Stimulated activated naive CD8-positive, alpha-beta T cell treated with anti-CD3 and anti-CD28 coated beads, Interleukin-15, amount 100 ng/mL, for 72 hours (primary cell): ENCODE data around the gene MKI67.

Experiments used
- ATAC-seq: fragments of 150-1000 bp; cut with Tn5 transposase; 2 replicates; pipeline ENCODE4 v1.10.0; 2021; ENCODE audit warnings: mild to moderate bottlenecking, moderate library complexity
- DNase-seq, 2 donors: peaks; one replicate each; pipeline ENCODE4 v3.0.0; 2021 to 2022
- H3K27ac Mint-ChIP-seq, 2 donors: one replicate each; pipeline ENCODE4 v1.8.0; 2022; ENCODE audit warnings: mild to moderate bottlenecking in 2 of 2, mixed read lengths in 2 of 2, moderate library complexity in 2 of 2
- H3K27me3 Mint-ChIP-seq: one replicate; pipeline ENCODE4 v1.8.0; 2022; ENCODE audit warnings: mixed read lengths
- H3K4me1 Mint-ChIP-seq: one replicate; pipeline ENCODE4 v1.8.0; 2022; ENCODE audit warnings: mild to moderate bottlenecking, mixed read lengths
- H3K4me3 Mint-ChIP-seq, 2 donors: one replicate each; pipeline ENCODE4 v1.8.0; 2022; ENCODE audit warnings: mild to moderate bottlenecking in 2 of 2, mixed read lengths in 2 of 2, moderate library complexity in 1 of 2
- H3K9me3 Mint-ChIP-seq, 2 donors: one replicate each; pipeline ENCODE4 v1.8.0; 2022; ENCODE audit warnings: mixed read lengths in 2 of 2

MKI67 gene

GRCh38 chr10:128071417-128071782 lies 54.8 kb downstream of the MKI67 start:
- no peak for DNase-seq
- Mint-ChIP-seq H3K9me3 (peaks cover 4 to 6% of the 10 kb centered on the region in 2 donors), H3K4me3 (no peak overlapping the region), H3K27me3 (no peaks in the 10 kb centered on the region), H3K27ac (no peak overlapping the region), H3K4me1 (peaks cover 18% of the 10 kb centered on the region)
- ATAC-seq, result no peak

DNA sequence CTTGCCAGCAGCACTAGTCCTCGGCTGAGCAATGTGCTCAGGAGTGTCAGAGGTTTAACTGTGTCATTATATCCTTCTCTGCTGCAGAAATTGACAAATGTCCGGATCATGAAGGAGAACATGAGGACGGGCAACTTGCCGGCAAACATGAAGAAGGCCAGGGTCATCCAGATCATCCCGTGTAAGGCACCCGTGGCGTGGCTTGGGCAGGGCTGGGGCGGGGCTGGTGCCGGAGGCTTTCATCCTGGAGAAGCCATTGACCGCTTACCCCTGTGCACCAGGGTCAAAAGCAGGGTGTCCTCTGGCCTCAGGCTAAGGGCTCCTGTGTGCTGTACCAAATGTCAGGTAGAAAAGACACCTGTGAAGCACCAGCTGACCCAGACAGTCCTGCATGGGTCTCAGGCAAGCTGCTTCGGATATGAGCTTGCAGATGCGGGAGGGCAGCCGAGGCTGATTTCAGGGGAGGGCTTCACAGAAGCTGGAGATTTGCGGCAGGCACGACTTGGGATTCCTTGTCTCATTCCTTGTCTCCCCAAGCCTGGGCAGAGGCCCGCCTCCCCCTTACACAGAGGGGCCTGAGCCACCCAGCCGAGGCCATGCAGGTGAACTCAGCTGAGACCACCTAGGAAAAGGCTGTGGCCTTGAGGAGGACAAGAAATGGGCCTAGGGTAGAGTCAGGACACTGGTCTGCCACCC lies 55.4 kb downstream of the MKI67 start:
- Mint-ChIP-seq H3K4me3 (no peak overlapping the region), H3K27me3 (no peaks in the 10 kb centered on the region), H3K9me3 (peaks cover 4 to 6% of the 10 kb centered on the region in 2 donors), H3K27ac (peak overlapping the region in 1 of 2 donors; percentile 19), H3K4me1 (peaks cover 24% of the 10 kb centered on the region)
- DNase-seq, result no peak
- ATAC-seq, result no peak

DNA sequence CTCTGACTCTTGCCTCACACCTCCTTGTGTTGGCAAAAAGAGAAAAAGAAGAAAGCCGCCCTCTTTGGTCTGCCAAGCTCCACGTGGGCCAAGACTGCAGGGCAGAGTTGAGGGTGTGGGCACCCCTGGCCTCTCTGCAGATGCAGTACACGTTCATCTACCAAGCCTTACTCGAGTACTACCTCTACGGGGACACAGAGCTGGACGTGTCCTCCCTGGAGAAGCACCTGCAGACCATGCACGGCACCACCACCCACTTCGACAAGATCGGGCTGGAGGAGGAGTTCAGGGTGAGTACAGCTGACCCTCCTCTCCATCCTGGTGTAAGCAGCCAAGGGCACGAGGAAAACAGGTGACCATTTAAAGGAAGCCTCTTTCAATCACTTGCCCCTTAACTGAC lies 56.1 kb downstream of the MKI67 start:
- Mint-ChIP-seq H3K9me3 (peaks cover 4 to 6% of the 10 kb centered on the region in 2 donors), H3K27me3 (no peaks in the 10 kb centered on the region), H3K27ac (no peak overlapping the region), H3K4me3 (no peak overlapping the region), H3K4me1 (peaks cover 31% of the 10 kb centered on the region)
- ATAC-seq (no peak), DNase-seq (no peak)

GRCh38 chr10:128069351-128070051 lies 56.7 kb downstream of the MKI67 start:
- Mint-ChIP-seq H3K4me3 (no peak overlapping the region), H3K27ac (no peak overlapping the region), H3K27me3 (no peaks in the 10 kb centered on the region), H3K9me3 (peaks cover 4 to 6% of the 10 kb centered on the region in 2 donors), H3K4me1 (peaks cover 37% of the 10 kb centered on the region)
- DNase-seq (peak; percentile 67 to 74), ATAC-seq (peak; percentile 39)

- no peak for DNase-seq
- peaks cover 46% of the 10 kb centered on the region for H3K4me1 Mint-ChIP-seq
- H3K4me3 Mint-ChIP-seq, result no peak overlapping the region
- no peaks in the 10 kb centered on the region for H3K27me3 Mint-ChIP-seq
- ATAC-seq, result no peak
- peaks cover 4 to 6% of the 10 kb centered on the region in 2 donors for H3K9me3 Mint-ChIP-seq
- no peak overlapping the region for H3K27ac Mint-ChIP-seq
Measured at GRCh38 chr10:128068398-128069285, 57.6 kb downstream of the MKI67 start.

DNA sequence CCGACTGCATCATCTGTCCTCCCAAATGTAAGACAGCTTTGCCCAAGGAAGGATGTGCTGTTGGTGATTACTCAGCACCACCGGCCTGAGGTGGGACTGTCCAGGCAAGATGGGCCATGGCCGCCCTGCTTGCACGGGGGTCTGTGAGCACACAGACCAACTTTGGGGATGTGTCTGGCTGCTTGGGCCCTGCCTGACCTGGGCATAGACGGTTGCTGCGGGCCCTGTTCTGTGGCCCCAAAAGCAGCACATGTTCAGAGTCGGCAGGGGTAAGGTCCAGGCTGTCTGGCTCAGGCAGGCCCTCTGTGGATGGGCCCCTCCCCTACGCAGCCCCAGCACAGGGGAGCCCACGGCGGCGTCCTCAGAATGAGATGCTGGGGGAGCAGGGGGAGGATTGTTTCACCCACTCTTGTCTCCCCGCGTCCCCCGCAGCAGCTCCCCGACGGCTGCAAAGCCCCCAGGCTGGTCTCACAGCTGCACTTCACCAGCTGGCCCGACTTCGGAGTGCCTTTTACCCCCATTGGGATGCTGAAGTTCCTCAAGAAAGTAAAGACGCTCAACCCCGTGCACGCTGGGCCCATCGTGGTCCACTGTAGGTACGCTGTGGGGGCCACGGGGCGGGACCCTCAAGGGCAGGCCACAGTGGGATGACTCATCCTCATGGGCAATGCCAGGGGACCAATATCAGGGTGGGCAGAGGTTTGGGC lies 58.4 kb downstream of the MKI67 start:
- Mint-ChIP-seq H3K4me3 (no peak overlapping the region), H3K27me3 (no peaks in the 10 kb centered on the region), H3K9me3 (peaks cover 4 to 6% of the 10 kb centered on the region in 2 donors), H3K27ac (no peak overlapping the region), H3K4me1 (peaks cover 54% of the 10 kb centered on the region)
- DNase-seq (no peak), ATAC-seq (no peak)

DNA sequence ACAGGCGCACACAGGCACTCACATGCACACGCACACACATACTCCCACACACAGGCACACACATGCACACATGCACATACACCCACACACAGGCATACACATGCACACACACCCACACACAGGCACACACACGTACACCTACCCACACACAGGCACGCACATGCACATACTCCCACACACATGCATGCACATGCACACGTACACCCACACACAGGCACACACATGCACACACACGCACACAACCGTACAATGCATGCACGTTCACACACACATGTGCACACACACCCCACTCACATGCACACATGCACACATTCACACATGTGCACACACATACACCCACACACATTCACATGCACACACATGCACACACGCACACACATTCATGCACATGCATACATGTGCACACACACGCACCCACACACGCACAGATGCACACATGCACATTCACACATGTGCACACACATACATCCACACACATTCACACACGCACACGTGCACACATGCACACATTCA lies 59.3 kb downstream of the MKI67 start:
- Mint-ChIP-seq H3K27me3 (no peaks in the 10 kb centered on the region), H3K4me1 (peaks cover 63% of the 10 kb centered on the region), H3K4me3 (no peak overlapping the region), H3K27ac (no peak overlapping the region), H3K9me3 (peaks cover 4 to 6% of the 10 kb centered on the region in 2 donors)
- ATAC-seq (no peak), DNase-seq (no peak)

DNA sequence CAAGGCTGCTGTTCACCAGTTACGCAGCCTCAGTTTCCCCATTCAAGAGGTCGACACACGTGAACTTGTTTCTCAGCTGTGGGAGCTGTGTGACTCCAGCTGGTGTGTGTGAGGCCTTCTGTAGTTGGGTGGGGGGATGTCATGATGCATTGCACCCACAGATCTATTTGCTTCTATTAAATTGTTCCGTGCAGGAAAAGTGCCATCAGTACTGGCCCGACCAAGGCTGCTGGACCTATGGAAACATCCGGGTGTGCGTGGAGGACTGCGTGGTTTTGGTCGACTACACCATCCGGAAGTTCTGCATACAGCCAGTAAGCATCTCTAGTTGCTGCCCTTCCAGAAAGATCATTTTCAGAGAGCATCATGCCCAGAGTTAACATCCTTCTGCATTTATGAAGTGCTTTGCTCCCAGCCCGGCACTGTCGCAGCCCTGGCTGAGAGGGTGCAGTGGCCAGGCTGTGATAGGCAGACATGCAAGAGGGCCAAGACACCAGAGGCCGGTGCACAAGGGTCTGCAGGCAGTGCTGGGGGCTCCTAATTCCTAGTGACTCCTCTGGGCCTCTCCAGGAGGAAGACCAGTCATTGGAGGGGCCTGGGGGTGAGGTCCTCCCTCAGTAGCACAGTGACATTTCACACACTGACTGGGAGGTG lies 60.2 kb downstream of the MKI67 start:
- Mint-ChIP-seq H3K4me1 (peaks cover 66% of the 10 kb centered on the region), H3K9me3 (peaks cover 4 to 6% of the 10 kb centered on the region in 2 donors), H3K27me3 (no peaks in the 10 kb centered on the region), H3K27ac (no peak overlapping the region), H3K4me3 (no peak overlapping the region)
- no peak for DNase-seq
- no peak for ATAC-seq

GRCh38 chr10:128064970-128065580 lies 61.1 kb downstream of the MKI67 start:
- peak overlapping the region; percentile 60 to 74 for H3K4me3 Mint-ChIP-seq
- no peaks in the 10 kb centered on the region for H3K27me3 Mint-ChIP-seq
- peaks cover 75% of the 10 kb centered on the region for H3K4me1 Mint-ChIP-seq
- ATAC-seq (no peak), DNase-seq (no peak)
- peaks cover 4 to 6% of the 10 kb centered on the region in 2 donors for H3K9me3 Mint-ChIP-seq
- peak overlapping the region; percentile 31 to 66 for H3K27ac Mint-ChIP-seq

- ATAC-seq (peak; percentile 90), DNase-seq (peak; percentile 64 to 86)
- H3K27me3 Mint-ChIP-seq, result no peaks in the 10 kb centered on the region
- H3K4me1 Mint-ChIP-seq, result peaks cover 83% of the 10 kb centered on the region
- H3K4me3 Mint-ChIP-seq, result peak overlapping the region; percentile 60 to 74
- H3K27ac Mint-ChIP-seq, result peak overlapping the region; percentile 31 to 82
- peaks cover 4 to 6% of the 10 kb centered on the region in 2 donors for H3K9me3 Mint-ChIP-seq
Measured at GRCh38 chr10:128064108-128064969, 61.9 kb downstream of the MKI67 start.

- DNase-seq (peak in 1 of 2 donors; percentile 35), ATAC-seq (no peak)
- Mint-ChIP-seq H3K4me3 (peak overlapping the region; percentile 60 to 74), H3K4me1 (peaks cover 89% of the 10 kb centered on the region), H3K27ac (peak overlapping the region; percentile 31 to 82), H3K27me3 (no peaks in the 10 kb centered on the region), H3K9me3 (peaks cover 4 to 6% of the 10 kb centered on the region in 2 donors)
Measured at GRCh38 chr10:128063736-128064107, 62.5 kb downstream of the MKI67 start.

GRCh38 chr10:128062881-128063563 lies 63.2 kb downstream of the MKI67 start:
- ATAC-seq (peak; percentile 21), DNase-seq (peak; percentile 26 to 52)
- Mint-ChIP-seq H3K4me1 (peaks cover 90% of the 10 kb centered on the region), H3K4me3 (peak overlapping the region; percentile 60 to 74), H3K9me3 (peaks cover 4 to 6% of the 10 kb centered on the region in 2 donors), H3K27me3 (no peaks in the 10 kb centered on the region), H3K27ac (peak overlapping the region; percentile 74 to 82)

DNA sequence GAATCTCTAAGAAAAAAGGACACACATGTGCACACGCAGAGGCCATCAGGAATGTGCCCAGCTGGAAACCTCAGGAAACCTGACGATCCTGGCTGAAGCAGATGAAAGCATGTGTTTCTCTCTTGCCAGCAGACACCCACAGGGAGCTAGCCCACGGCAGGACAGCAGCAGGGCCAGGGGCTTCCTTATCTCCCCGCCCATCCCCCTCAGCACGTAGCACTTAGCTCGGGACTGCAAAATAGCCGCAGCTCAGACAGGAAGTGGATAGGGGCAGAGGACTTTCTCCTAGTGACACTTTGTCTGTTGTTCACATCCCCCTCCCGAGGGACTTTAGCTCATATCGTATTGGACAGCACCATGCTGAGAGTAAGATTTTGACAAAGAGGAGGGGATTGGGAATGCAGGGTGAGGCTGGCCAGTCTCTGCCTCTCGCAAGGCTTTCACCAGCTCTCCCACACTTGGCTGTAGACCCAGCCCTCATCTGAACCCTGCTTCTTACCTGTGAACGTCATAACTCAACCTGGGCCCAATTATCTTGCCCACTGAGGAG lies 63.8 kb downstream of the MKI67 start:
- H3K9me3 Mint-ChIP-seq, result peaks cover 4 to 6% of the 10 kb centered on the region in 2 donors
- peak overlapping the region; percentile 74 to 82 for H3K27ac Mint-ChIP-seq
- no peaks in the 10 kb centered on the region for H3K27me3 Mint-ChIP-seq
- DNase-seq (no peak), ATAC-seq (peak; percentile 1)
- H3K4me1 Mint-ChIP-seq, result peaks cover 94% of the 10 kb centered on the region
- peak overlapping the region; percentile 60 to 74 for H3K4me3 Mint-ChIP-seq
